Gastrocnemius medialis (tissue), 4 donors: Measurements from ENCODE around the gene TMEM63C. TPM values are rescaled to one million over a fixed set of nuclear protein-coding genes. Genes with fewer than 3 reads are reported as not detected.

Experiments
- ATAC-seq, 2 donors: fragments of 150-250 bp; one replicate each; pipeline ENCODE4 v1.9.1; 2016
- DNase-seq, 2 donors: peaks; one replicate each; pipeline ENCODE4 v3.0.0-alpha.2; 2019
- H3K27ac ChIP-seq, 4 donors: fragments of 200-600 bp; sonication (generic); 1 replicate in 1 of 4; 2 replicates in 3 of 4; pipeline ENCODE4 v1.5.1; 2016 to 2018; ENCODE audit warnings: mild to moderate bottlenecking in 2 of 4, moderate library complexity in 1 of 4
- H3K27me3 ChIP-seq, 3 donors: fragments of 200-600 bp; sonication (generic) in 2 of 3; 1 replicate in 1 of 3; 2 replicates in 2 of 3; pipeline versions ENCODE4 v1.5.1 to v1.6.0; 2016 to 2019; ENCODE audit warnings: mild to moderate bottlenecking in 1 of 3, moderate library complexity in 1 of 3
- H3K36me3 ChIP-seq, 2 donors: fragments of 200-600 bp; sonication (generic) in 1 of 2; one replicate each; pipeline ENCODE4 v1.5.1; 2017 to 2018
- H3K4me1 ChIP-seq, 2 donors: fragments of 200-600 bp; sonication (generic) in 1 of 2; one replicate each; pipeline ENCODE4 v1.5.1; 2016 to 2017; ENCODE audit warnings: mild to moderate bottlenecking in 2 of 2
- H3K4me3 ChIP-seq, 4 donors: fragments of 200-600 bp; sonication (generic) in 3 of 4; 1 replicate in 1 of 4; 2 replicates in 3 of 4; pipeline ENCODE4 v1.5.1; 2016 to 2019; ENCODE audit warnings: mild to moderate bottlenecking in 2 of 4
- H3K9me3 ChIP-seq, 3 donors: fragments of 200-600 bp; sonication (generic) in 2 of 3; 1 replicate in 1 of 3; 2 replicates in 2 of 3; pipeline ENCODE4 v1.5.1; 2016 to 2019
- CTCF ChIP-seq, 5 experiments: fragments of 450-650 bp in 3 of 5; fragments of 200-600 bp in 2 of 5; sonication (generic) in 2 of 5; IDR thresholded peaks in 4 of 5; conservative IDR thresholded peaks in 1 of 5; 1 replicate in 4 of 5; 2 replicates in 1 of 5; pipeline ENCODE4 v1.5.1; 2016 to 2019; ENCODE audit warnings: antibody characterized with exemption in 5 of 5, mild to moderate bottlenecking in 3 of 5, moderate library complexity in 3 of 5
- POLR2A ChIP-seq, 2 donors: fragments of 450-650 bp; IDR thresholded peaks; one replicate each; pipeline ENCODE4 v1.6.1; 2017; ENCODE audit warnings: antibody characterized with exemption in 2 of 2, mild to moderate bottlenecking in 2 of 2, moderate library complexity in 2 of 2
- in situ Hi-C, 4 donors: fragments of 200-750 bp; cut with MboI; loops; one replicate each; pipeline versions ENCODE4 v1.15.0 to v1.8.0; 2017; ENCODE audit warnings: low sequenced_read_pairs in 4 of 4
- intact Hi-C: fragments of 100-400 bp; cut with DNase I; formaldehyde crosslinking; loops from one replicate; pipeline ENCODE4 v1.15.1; 2023; ENCODE audit warnings: low total_unique reads
- total RNA-seq, 4 donors: library from RNA; depleted of rRNA; stranded (reverse); fragments of >200 nt; gene quantifications; one replicate each; pipeline versions ENCODE4 v1.1.0 to v1.2.3, GENCODE V29; 2016

The TMEM63C gene
- total RNA-seq, 4 donors from 2014 or later: 0.05 TPM; not detected in 2

GRCh38 chr14:77290705-77291104 is 109.1 kb downstream of the TMEM63C start:
- Histone ChIP-seq H3K4me3 (no peak overlapping the region), H3K9me3 (no peaks in the 10 kb centered on the region), H3K27ac (no peak overlapping the region), H3K36me3 (peaks cover 3 to 64% of the 10 kb centered on the region in 2 donors), H3K4me1 (no peaks in the 10 kb centered on the region), H3K27me3 (no peaks in the 10 kb centered on the region)
- no peak for DNase-seq
- no peak for ATAC-seq
- no peak for TF ChIP-seq CTCF (IDR thresholded peaks at IDR 0.05 in 4 of 5, conservative IDR thresholded peaks at IDR 0.05 in 1 of 5)
- TF ChIP-seq POLR2A (IDR thresholded peaks at IDR 0.05): no peak
- in situ Hi-C loops: loop anchor here in 1 of 4 donors (25.0 kb wide), 1 partner anchor 428 kb away; no protein-coding TSS in a partner anchor
- intact Hi-C loops: no loop called here

- no peak for ATAC-seq
- in situ Hi-C loops (loop anchor here in 1 of 4 donors (25.0 kb wide), 1 partner anchor 434 kb away; no protein-coding TSS in a partner anchor), intact Hi-C loops (no loop called here)
- TF ChIP-seq POLR2A (IDR thresholded peaks at IDR 0.05) (no peak), CTCF (IDR thresholded peaks at IDR 0.05 in 4 of 5, conservative IDR thresholded peaks at IDR 0.05 in 1 of 5) (no peak)
- H3K27me3 ChIP-seq: no peaks in the 10 kb centered on the region
- H3K4me3 ChIP-seq: no peak overlapping the region
- no peaks in the 10 kb centered on the region for H3K9me3 ChIP-seq
- H3K4me1 ChIP-seq: peaks cover under 1 to 4% of the 10 kb centered on the region in 2 donors
- no peak overlapping the region for H3K27ac ChIP-seq
- peaks cover 0 to 55% of the 10 kb centered on the region in 2 donors for H3K36me3 ChIP-seq
- DNase-seq: no peak
These were observed 114.6 kb downstream of the TMEM63C start for GRCh38 chr14:77296155-77296554.

- ATAC-seq (no peak), DNase-seq (no peak)
- in situ Hi-C loops: loop anchor here in 1 of 4 donors (25.0 kb wide), 1 partner anchor 435 kb away; no protein-coding TSS in a partner anchor
- TF ChIP-seq CTCF (IDR thresholded peaks at IDR 0.05 in 4 of 5, conservative IDR thresholded peaks at IDR 0.05 in 1 of 5): no peak
- TF ChIP-seq POLR2A (IDR thresholded peaks at IDR 0.05): no peak
- H3K27me3 ChIP-seq: no peaks in the 10 kb centered on the region
- intact Hi-C loops: no loop called here
- H3K27ac ChIP-seq: no peak overlapping the region
- no peaks in the 10 kb centered on the region for H3K9me3 ChIP-seq
- H3K4me1 ChIP-seq: peaks cover 8 to 10% of the 10 kb centered on the region in 2 donors
- H3K4me3 ChIP-seq: no peak overlapping the region
- peaks cover 0 to 53% of the 10 kb centered on the region in 2 donors for H3K36me3 ChIP-seq
These were observed 115.3 kb downstream of the TMEM63C start for GRCh38 chr14:77296906-77297305.

- intact Hi-C loops: loop anchor here (5.0 kb wide), 4 partner anchors 78 to 427 kb away; partner anchors contain the start of genes AHSA1, SAMD15, TMED8 and VIPAS39
These were observed 118.2 kb downstream of the TMEM63C start for GRCh38 chr14:77299771-77300170.

More at GRCh38 chr14:77299771-77300170, 118.2 kb downstream of the TMEM63C start:
- H3K27me3 ChIP-seq: no peaks in the 10 kb centered on the region
- TF ChIP-seq POLR2A (IDR thresholded peaks at IDR 0.05) (no peak), CTCF (IDR thresholded peaks at IDR 0.05 in 4 of 5, conservative IDR thresholded peaks at IDR 0.05 in 1 of 5) (no peak)
- H3K36me3 ChIP-seq: peaks cover 0 to 40% of the 10 kb centered on the region in 2 donors
- DNase-seq: no peak
- no peak for ATAC-seq
- H3K4me3 ChIP-seq: no peak overlapping the region
- in situ Hi-C loops: loop anchor here in 1 of 4 donors (25.0 kb wide), 1 partner anchor 437 kb away; no protein-coding TSS in a partner anchor
- no peaks in the 10 kb centered on the region for H3K9me3 ChIP-seq
- no peak overlapping the region for H3K27ac ChIP-seq
- H3K4me1 ChIP-seq: peaks cover 33 to 38% of the 10 kb centered on the region in 2 donors
